PC-9 (cell line): ENCODE data around the gene SMIM21.

Experiments used
- CTCF ChIP-seq: fragments of 200-600 bp; sonication (generic); conservative IDR thresholded peaks from 2 replicates; pipeline ENCODE4 v1.6.1; 2017; ENCODE audit warnings: mixed run types, antibody characterized with exemption, mild to moderate bottlenecking, moderate library complexity
- EZH2 ChIP-seq: fragments of 200-600 bp; sonication (generic); IDR thresholded peaks from 2 replicates; pipeline ENCODE4 v1.8.0; 2017; ENCODE audit warnings: antibody characterized with exemption, low read depth

- TF ChIP-seq EZH2: no peak
- no peak for TF ChIP-seq CTCF
These were observed 11.8 kb upstream of the SMIM21 start for GRCh38 chr18:75439348-75439747.
